GM21381 (cell line): ENCODE measurements around the gene ELOVL6.
A peak's percentile ranks its signal among the peaks of the same experiment; 100 is the strongest.
"Not testable (repeated sequence)": the region's sequence is repeated elsewhere in the genome, so short reads cannot be mapped to it uniquely, and the experiment has no call there.

Source experiments
- ATAC-seq: cut with Tn5 transposase; IDR thresholded peaks from one replicate; pipeline ENCODE4 v1.9.1; 2021; ENCODE audit warnings: mild to moderate bottlenecking, moderate library complexity; ENCODE audit not compliant: unreplicated experiment

Gene ELOVL6

GRCh38 chr4:110039164-110039563 lies 159.3 kb downstream of the ELOVL6 start:
- ATAC-seq, result not testable (repeated sequence)

GRCh38 chr4:110034026-110034393 lies 164.4 kb downstream of the ELOVL6 start:
- ATAC-seq, result peak; percentile 99

DNA sequence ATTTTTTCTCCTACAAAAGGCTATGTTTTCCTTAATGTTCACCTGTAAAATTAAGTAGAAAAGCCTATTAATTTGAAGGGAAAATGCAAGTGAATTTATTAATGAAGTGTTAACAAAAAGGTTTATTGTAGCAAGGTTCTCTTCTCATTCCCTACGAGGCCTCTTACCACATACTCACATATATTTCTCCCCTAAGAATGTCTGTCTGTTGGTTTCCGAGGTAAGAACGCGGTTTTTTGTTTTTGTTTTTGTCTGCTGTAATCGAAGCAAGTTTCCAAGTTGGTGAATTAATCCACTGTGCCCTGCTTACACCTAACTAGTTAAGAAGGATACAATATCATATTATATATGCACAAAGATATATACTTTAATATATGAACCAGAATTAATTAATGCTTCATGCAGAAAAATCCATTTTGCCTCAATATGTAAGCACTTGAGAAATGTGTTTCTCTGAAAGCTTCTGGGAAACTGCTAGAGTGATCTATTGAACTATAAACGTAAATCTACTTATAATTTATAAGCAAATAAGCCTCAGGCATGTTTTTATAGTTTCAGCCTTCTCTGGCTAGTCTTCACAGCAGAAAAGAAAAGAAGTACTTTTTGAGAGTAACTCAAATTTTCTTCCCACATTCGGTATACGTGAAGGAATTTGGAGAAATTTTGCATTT lies 164.9 kb downstream of the ELOVL6 start:
- no peak for ATAC-seq

DNA sequence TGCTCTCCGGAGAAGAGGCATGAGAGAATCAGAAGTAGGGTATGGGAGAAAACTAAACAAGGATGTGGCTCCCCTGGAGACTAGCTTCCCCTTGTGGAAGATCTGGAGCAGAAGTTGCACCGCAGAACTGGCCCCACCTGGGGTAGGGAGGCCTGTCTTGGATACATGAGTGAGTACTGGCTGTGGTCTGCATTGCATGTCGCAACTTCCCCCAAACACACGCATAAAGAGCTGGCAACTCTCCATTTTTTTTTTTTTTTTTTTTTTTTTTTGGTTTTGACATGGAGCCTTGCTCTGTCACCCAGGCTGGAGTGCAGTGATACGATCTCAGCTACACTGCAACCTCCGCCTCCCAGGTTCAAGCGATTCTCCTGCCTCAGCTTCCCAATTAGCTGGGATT lies 165.8 kb downstream of the ELOVL6 start:
- no peak for ATAC-seq

DNA sequence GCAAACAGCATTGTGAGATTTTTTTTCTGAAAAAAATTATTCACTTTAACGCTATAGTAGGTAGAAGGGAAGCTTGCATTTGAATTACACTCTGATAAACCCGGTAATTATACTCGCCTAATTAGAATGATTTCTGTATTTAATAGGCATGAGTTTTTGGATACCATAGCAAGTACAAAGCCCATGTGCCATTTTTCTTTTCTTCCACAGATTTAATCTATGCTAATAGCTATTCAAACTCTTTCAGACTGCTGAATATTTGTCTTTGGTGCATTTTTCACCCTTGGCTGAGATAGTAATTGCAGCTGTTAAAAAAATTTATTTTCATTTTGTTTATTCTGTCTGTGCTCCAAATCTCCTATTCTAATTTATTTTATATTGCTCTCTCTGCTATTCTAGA lies 172.7 kb downstream of the ELOVL6 start:
- no peak for ATAC-seq

GRCh38 chr4:110025056-110025455 lies 173.4 kb downstream of the ELOVL6 start:
- ATAC-seq, result no peak

DNA sequence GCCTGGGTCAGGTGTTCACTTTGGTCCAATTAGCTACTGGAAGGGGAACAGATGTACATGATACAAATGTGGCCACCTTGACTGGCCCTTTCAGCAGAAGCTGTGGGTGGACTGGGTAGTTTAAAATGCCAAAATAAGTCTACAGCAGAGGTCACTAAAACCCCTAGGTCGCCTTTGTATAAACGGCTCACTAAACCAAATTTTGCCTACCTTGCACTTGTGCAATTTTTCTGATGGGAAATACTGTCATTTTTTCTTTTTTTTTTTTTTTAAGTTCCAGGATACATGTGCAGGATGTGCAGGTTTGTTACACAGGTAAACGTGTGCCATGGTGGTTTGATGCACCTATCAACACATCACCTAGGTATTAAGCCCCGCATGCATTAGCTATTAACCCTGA lies 176.0 kb downstream of the ELOVL6 start:
- no peak for ATAC-seq

GRCh38 chr4:110020646-110021443 lies 177.6 kb downstream of the ELOVL6 start:
- no peak for ATAC-seq

DNA sequence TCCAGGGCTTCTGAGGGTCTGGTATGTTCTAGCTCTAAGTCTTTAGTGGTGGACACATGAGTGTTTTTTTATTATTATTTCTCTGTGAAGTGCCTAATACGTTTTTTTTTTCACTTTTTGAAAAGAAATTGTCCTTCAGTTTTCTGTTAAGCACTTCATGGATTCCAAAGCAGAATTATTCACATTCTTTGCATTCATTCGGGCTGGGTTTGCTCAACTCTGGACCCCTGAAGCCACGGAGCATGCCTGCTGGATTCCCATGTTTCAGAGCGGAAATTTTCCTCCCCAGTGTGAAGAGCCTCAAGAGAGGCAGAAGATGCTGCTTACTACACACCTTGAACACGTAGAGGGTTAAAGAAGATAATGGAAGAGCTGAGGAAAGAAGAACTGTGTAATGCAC lies 178.3 kb downstream of the ELOVL6 start:
- ATAC-seq, result no peak

GRCh38 chr4:110019153-110019552 lies 179.3 kb downstream of the ELOVL6 start:
- no peak for ATAC-seq

DNA sequence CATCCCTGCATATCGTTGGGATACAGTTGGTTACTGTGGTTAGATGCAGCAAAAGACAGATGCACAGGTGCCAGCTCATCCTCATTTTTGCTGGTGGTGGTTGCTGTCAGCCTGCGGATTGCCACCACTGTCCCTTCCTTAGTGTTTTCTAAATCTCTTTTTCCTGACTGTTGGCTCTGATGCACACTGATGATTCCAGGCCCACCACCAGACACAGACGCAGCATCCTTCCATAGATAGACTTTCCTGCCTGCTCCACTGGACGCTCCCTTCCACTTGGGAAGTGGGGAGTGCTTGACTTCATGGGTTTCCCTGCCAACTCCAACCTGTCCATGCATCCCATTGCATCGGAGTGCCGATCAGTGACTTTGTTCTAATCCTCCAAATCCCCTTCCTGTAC lies 184.2 kb downstream of the ELOVL6 start:
- no peak for ATAC-seq

DNA sequence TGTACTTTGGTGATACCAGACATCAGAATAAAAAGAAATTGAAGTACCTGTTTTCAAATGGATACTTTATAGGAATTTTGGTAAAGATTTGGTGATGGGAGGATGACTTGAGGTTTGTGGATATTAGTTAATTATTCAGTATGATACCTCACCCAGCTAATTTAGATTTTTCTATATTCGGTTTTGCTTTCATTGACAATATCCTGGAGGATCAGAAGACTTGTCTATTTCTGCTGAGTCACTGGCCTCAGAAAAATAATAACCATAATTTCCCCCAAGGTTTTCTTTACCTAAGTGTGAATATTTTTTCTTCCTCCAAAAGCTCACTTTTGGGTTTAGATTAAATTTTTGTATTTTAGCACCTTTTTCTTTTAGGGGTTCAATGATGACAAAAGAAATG lies 185.5 kb downstream of the ELOVL6 start:
- ATAC-seq, result no peak

DNA sequence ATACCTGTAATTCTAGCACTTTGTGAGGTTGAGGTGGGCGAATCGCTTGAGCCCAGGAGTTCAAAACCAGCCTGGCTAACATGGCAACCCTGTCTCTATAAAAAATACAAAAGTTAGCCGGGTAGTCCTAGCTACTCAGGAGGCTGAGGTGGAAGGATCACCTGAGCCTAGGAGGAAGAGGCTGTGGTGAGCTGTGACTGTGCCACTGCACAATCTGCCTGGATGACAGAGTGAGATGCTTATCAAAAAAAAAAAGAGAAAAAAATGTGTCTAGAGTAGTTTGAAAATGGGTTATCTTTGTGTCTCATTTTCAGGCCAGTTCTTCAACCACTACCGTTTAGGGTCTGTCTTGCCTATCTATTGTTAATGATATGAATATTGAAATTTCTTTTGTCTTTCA lies 187.6 kb downstream of the ELOVL6 start:
- ATAC-seq, result no peak

GRCh38 chr4:110009550-110009949 lies 188.9 kb downstream of the ELOVL6 start:
- ATAC-seq, result no peak

GRCh38 chr4:110008540-110008939 lies 189.9 kb downstream of the ELOVL6 start:
- ATAC-seq, result no peak

GRCh38 chr4:110007217-110007616 lies 191.2 kb downstream of the ELOVL6 start:
- no peak for ATAC-seq

- peak; percentile 56 for ATAC-seq
Observed at GRCh38 chr4:110005461-110006056, 192.9 kb downstream of the ELOVL6 start.

DNA sequence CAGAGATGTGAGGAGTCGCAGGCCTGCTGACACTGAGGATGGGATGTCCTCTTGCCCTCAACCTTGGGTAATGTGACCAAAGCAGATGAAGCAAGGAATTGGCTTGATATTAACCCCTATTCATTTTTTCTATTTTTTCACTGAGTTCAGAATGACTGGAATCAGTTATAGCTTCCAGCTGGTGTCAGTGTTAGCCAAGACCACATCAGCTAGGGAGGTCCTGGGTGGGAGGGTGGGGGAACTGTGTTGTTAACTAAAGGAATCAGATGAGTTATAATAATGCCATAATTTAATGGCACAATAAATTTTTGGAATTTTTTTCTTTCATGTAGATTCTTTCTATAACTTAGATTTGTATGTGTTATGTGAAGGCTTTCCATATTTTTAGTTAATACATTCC lies 193.9 kb downstream of the ELOVL6 start:
- no peak for ATAC-seq

- ATAC-seq, result no peak
Observed at GRCh38 chr4:110003401-110004187, 194.8 kb downstream of the ELOVL6 start.

DNA sequence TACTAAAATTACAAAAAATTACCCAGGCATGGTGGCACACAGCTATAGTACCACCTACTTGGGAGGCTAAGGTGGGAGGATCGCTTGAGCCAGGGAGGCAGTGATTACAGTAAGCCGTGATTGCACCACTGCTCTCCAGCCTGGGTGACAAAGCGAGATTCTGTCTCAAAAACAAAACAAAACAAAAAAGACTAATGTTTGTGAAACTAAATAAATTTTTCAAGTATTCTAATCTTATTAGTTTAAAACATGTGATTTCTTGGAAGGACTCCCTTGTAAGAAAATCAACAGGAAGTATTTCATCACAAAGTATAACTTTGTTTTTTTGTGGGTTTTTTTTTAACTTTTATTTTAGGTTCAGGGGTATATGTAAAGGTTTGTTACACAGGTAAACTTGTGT lies 196.1 kb downstream of the ELOVL6 start:
- no peak for ATAC-seq

DNA sequence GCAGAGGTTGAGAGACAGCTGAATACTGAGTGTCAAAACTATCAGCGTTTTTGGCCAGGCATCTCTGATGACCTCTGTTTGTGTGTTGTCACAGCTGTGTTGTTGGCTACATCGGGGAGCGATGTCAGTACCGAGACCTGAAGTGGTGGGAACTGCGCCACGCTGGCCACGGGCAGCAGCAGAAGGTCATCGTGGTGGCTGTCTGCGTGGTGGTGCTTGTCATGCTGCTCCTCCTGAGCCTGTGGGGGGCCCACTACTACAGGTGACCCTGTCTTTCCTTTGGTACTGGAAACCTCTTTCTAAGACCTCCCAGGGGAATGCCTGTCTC lies 198.9 kb downstream of the ELOVL6 start:
- ATAC-seq, result no peak
